Measurements from ENCODE around the gene PPP1R13L. TPM values are rescaled to one million over a fixed set of nuclear protein-coding genes. Genes with fewer than 3 reads are reported as not detected.

Gene PPP1R13L
- total and polyA plus RNA-seq, 4 donors: 14.0 to 37.3 (median 33.0) TPM

DNA sequence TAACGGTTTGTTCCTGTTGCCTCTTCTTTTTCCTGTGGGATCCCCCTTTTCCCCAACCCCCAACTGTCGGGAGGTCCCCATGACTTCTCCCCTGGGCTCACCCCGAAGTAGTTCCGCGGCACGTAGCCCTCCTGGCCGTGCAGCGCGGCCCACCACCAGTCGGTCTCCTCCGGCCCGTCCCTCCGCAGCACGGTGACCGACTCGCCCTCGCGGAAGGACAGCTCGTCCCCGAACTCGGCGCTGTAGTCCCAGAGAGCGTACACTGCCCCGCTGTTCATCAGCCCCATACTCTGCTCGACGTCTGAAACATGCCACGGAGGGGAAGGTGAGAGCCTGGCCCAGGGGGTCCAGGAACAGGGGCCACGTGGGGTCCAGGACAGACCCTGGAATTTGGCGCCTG is 22.4 kb downstream of the PPP1R13L start:
- Histone ChIP-seq H3K9ac (ENCODE audit: insufficient read depth in 1 of 2, low read length in 2 of 2) (no peak overlapping the region), H3K36me3 (ENCODE audit: control insufficient read depth in 4 of 4, insufficient read depth in 4 of 4, low read length in 4 of 4) (peaks cover 0 to 4% (median 0%) of the 10 kb centered on the region in 4 donors), H3K4me1 (ENCODE audit: control insufficient read depth in 5 of 5, insufficient read depth in 5 of 5, low read length in 5 of 5) (peaks cover 0 to 8% (median 0%) of the 10 kb centered on the region in 5 donors), H3K4me3 (no peak overlapping the region), H3K27me3 (ENCODE audit: control insufficient read depth in 3 of 3, insufficient read depth in 3 of 3, low read length in 2 of 3) (peaks cover 0 to 20% (median 10%) of the 10 kb centered on the region in 3 donors), H3K9me3 (ENCODE audit: control insufficient read depth in 4 of 4, insufficient read depth in 3 of 4, low read length in 3 of 4) (no peaks in the 10 kb centered on the region), H3K27ac (ENCODE audit: low read depth in 1 of 2, low read length in 1 of 2) (no peak overlapping the region)
- TF ChIP-seq, protein P1, sequence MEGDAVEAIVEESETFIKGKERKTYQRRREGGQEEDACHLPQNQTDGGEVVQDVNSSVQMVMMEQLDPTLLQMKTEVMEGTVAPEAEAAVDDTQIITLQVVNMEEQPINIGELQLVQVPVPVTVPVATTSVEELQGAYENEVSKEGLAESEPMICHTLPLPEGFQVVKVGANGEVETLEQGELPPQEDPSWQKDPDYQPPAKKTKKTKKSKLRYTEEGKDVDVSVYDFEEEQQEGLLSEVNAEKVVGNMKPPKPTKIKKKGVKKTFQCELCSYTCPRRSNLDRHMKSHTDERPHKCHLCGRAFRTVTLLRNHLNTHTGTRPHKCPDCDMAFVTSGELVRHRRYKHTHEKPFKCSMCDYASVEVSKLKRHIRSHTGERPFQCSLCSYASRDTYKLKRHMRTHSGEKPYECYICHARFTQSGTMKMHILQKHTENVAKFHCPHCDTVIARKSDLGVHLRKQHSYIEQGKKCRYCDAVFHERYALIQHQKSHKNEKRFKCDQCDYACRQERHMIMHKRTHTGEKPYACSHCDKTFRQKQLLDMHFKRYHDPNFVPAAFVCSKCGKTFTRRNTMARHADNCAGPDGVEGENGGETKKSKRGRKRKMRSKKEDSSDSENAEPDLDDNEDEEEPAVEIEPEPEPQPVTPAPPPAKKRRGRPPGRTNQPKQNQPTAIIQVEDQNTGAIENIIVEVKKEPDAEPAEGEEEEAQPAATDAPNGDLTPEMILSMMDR (IDR thresholded peaks at IDR 0.05; ENCODE audit: control extremely low read depth, extremely low read depth): no peak
- 88 to 89% methylated on average over 29 of the region's 29 CpGs for WGBS, 2 donors
- no peak for DNase-seq
- ATAC-seq (ENCODE audit: insufficient read depth, low FRiP score): no peak

DNA sequence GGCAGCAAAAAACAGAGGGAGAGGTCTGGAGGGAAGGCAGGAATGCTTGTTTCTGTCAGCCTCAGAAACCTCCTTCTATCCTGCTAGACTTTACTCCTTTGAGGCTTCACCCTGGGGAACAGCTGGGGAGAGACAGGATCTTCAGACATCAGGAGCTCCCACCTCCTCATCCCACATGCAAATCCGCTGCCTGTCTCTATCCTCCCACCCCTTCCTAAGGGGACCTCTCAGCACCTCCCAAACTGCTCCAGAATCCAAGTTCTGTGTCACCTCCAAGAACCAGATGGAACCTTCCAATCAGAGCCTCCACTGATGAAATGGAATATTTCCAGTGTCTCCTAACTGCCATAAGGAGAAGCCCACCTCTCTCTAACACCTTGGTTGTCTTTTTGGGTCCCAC is 24.8 kb downstream of the PPP1R13L start:
- Histone ChIP-seq H3K9ac (ENCODE audit: insufficient read depth in 1 of 2, low read length in 2 of 2) (no peak overlapping the region), H3K4me3 (no peak overlapping the region)
- 94 to 100% methylated on average over 1 of the region's 1 CpG for WGBS, 2 donors

DNA sequence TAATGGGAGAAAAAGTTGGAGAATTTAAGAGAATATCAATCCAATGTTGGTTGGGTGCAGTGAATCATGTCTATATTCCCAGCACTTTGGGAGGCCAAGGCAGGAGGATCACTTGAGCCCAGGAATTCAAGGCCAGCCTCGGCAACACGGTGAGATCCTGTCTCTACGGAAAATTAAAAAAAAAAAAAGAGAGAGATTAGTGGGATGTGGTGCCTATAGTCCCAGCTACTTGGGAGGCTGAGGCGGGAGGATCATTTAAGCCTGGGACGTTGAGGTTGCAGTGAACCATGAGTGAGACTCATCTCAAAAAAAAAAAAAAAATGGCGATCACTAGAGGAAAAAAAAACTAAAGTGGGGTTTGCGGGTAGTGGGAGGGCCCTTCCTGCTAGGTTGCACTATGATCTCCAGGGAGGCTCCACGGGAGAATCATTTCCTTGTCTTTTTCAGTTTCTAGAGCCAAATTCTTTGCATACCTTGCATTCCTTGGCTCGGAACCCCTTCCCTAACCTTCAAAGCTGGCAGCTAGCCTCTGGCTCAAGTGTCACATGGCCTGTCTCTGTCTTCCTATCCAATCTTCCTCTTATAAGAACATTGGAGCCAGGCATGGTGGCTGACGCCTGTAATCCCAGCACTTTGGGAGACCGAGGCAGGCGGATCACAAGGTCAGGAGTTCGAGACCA is 28.7 kb downstream of the PPP1R13L start:
- peak; percentile 50 to 65 (median 61) for DNase-seq
- ATAC-seq (ENCODE audit: insufficient read depth, low FRiP score): no peak
- WGBS, 2 donors: 47 to 68% methylated on average over 13 of the region's 13 CpGs

More for the DNA sequence above, 24.8 kb downstream of the PPP1R13L start:
- peaks cover 0 to 2% (median 0%) of the 10 kb centered on the region in 5 donors for H3K4me1 ChIP-seq (ENCODE audit: control insufficient read depth in 5 of 5, insufficient read depth in 5 of 5, low read length in 5 of 5)
- peaks cover 0 to 4% (median 0%) of the 10 kb centered on the region in 4 donors for H3K36me3 ChIP-seq (ENCODE audit: control insufficient read depth in 4 of 4, insufficient read depth in 4 of 4, low read length in 4 of 4)
- TF ChIP-seq, protein P1 (IDR thresholded peaks at IDR 0.05; ENCODE audit: control extremely low read depth, extremely low read depth): no peak
- no peak overlapping the region for H3K27ac ChIP-seq (ENCODE audit: low read depth in 1 of 2, low read length in 1 of 2)
- no peak for ATAC-seq (ENCODE audit: insufficient read depth, low FRiP score)
- no peaks in the 10 kb centered on the region for H3K9me3 ChIP-seq (ENCODE audit: control insufficient read depth in 4 of 4, insufficient read depth in 3 of 4, low read length in 3 of 4)
- peaks cover 0 to 5% (median 3%) of the 10 kb centered on the region in 3 donors for H3K27me3 ChIP-seq (ENCODE audit: control insufficient read depth in 3 of 3, insufficient read depth in 3 of 3, low read length in 2 of 3)
- no peak for DNase-seq

More for the DNA sequence above, 28.7 kb downstream of the PPP1R13L start:
- Histone ChIP-seq H3K36me3 (ENCODE audit: control insufficient read depth in 4 of 4, insufficient read depth in 4 of 4, low read length in 4 of 4) (peaks cover 0 to 5% (median 0%) of the 10 kb centered on the region in 4 donors), H3K27ac (ENCODE audit: low read depth in 1 of 2, low read length in 1 of 2) (no peak overlapping the region), H3K27me3 (ENCODE audit: control insufficient read depth in 3 of 3, insufficient read depth in 3 of 3, low read length in 2 of 3) (no peaks in the 10 kb centered on the region), H3K4me1 (ENCODE audit: control insufficient read depth in 5 of 5, insufficient read depth in 5 of 5, low read length in 5 of 5) (peaks cover 0 to 2% (median 0%) of the 10 kb centered on the region in 5 donors), H3K9me3 (ENCODE audit: control insufficient read depth in 4 of 4, insufficient read depth in 3 of 4, low read length in 3 of 4) (no peaks in the 10 kb centered on the region), H3K9ac (ENCODE audit: insufficient read depth in 1 of 2, low read length in 2 of 2) (no peak overlapping the region), H3K4me3 (no peak overlapping the region)
- TF ChIP-seq, protein P1 (IDR thresholded peaks at IDR 0.05; ENCODE audit: control extremely low read depth, extremely low read depth): no peak

Data from lung (tissue), 12 donors.